ENCODE data around the gene CCDC88A.
"Not testable (repeated sequence)": the region's sequence is repeated elsewhere in the genome, so short reads cannot be mapped to it uniquely, and the experiment has no call there.

The CCDC88A gene

GRCh38 chr2:55442045-55442760 lies 22.5 kb upstream of the CCDC88A start:
- H3K4me1 ChIP-seq (ENCODE audit: control insufficient read depth, insufficient read depth, low read length), result not testable (repeated sequence)
- WGBS, 2 experiments, result 95% methylated on average over 27 to 29 of the region's 29 CpGs

GRCh38 chr2:55441280-55441892 lies 21.7 kb upstream of the CCDC88A start:
- H3K4me3 ChIP-seq (ENCODE audit: insufficient read depth, low read depth, low read length), result no peak overlapping the region

More at GRCh38 chr2:55442045-55442760, 22.5 kb upstream of the CCDC88A start:
- H3K27me3 ChIP-seq (ENCODE audit: control insufficient read depth, insufficient read depth, low read length, poor library complexity, severe bottlenecking); H3K9me3 ChIP-seq (ENCODE audit: control insufficient read depth, low read length); H3K4me3 ChIP-seq (ENCODE audit: insufficient read depth, low read depth, low read length); H3K27ac ChIP-seq (ENCODE audit: insufficient read depth, low read depth, low read length, poor library complexity, severe bottlenecking); H3K36me3 ChIP-seq (ENCODE audit: control insufficient read depth, insufficient read depth, low read length): not testable (repeated sequence)

GRCh38 chr2:55439101-55439397 lies 19.4 kb upstream of the CCDC88A start:
- H3K9me3 ChIP-seq (ENCODE audit: control insufficient read depth, low read length), result no peaks in the 10 kb centered on the region
- no peaks in the 10 kb centered on the region for H3K4me1 ChIP-seq (ENCODE audit: control insufficient read depth, insufficient read depth, low read length)
- no peaks in the 10 kb centered on the region for H3K27me3 ChIP-seq (ENCODE audit: control insufficient read depth, insufficient read depth, low read length, poor library complexity, severe bottlenecking)
- H3K36me3 ChIP-seq (ENCODE audit: control insufficient read depth, insufficient read depth, low read length), result no peaks in the 10 kb centered on the region
- H3K4me3 ChIP-seq (ENCODE audit: insufficient read depth, low read depth, low read length), result no peak overlapping the region
- H3K27ac ChIP-seq (ENCODE audit: insufficient read depth, low read depth, low read length, poor library complexity, severe bottlenecking), result no peak overlapping the region
- WGBS, 2 experiments, result 83 to 94% methylated on average over 1 of the region's 1 CpG

More at GRCh38 chr2:55441280-55441892, 21.7 kb upstream of the CCDC88A start:
- Histone ChIP-seq H3K27ac (ENCODE audit: insufficient read depth, low read depth, low read length, poor library complexity, severe bottlenecking) (no peak overlapping the region), H3K27me3 (ENCODE audit: control insufficient read depth, insufficient read depth, low read length, poor library complexity, severe bottlenecking) (no peaks in the 10 kb centered on the region), H3K36me3 (ENCODE audit: control insufficient read depth, insufficient read depth, low read length) (no peaks in the 10 kb centered on the region), H3K9me3 (ENCODE audit: control insufficient read depth, low read length) (no peaks in the 10 kb centered on the region), H3K4me1 (ENCODE audit: control insufficient read depth, insufficient read depth, low read length) (no peaks in the 10 kb centered on the region)
- WGBS, 2 experiments, result 93 to 97% methylated on average over 3 of the region's 4 CpGs

- Histone ChIP-seq H3K4me1 (ENCODE audit: control insufficient read depth, insufficient read depth, low read length) (no peaks in the 10 kb centered on the region), H3K36me3 (ENCODE audit: control insufficient read depth, insufficient read depth, low read length) (no peaks in the 10 kb centered on the region), H3K27ac (ENCODE audit: insufficient read depth, low read depth, low read length, poor library complexity, severe bottlenecking) (no peak overlapping the region), H3K9me3 (ENCODE audit: control insufficient read depth, low read length) (no peaks in the 10 kb centered on the region), H3K4me3 (ENCODE audit: insufficient read depth, low read depth, low read length) (no peak overlapping the region), H3K27me3 (ENCODE audit: control insufficient read depth, insufficient read depth, low read length, poor library complexity, severe bottlenecking) (no peaks in the 10 kb centered on the region)
- 91 to 92% methylated on average over 8 of the region's 8 CpGs for WGBS, 2 experiments
Measured at GRCh38 chr2:55438391-55439100, 18.9 kb upstream of the CCDC88A start.

GRCh38 chr2:55437515-55438390 lies 18.1 kb upstream of the CCDC88A start:
- Histone ChIP-seq H3K9me3 (ENCODE audit: control insufficient read depth, low read length) (no peaks in the 10 kb centered on the region), H3K27ac (ENCODE audit: insufficient read depth, low read depth, low read length, poor library complexity, severe bottlenecking) (no peak overlapping the region), H3K36me3 (ENCODE audit: control insufficient read depth, insufficient read depth, low read length) (no peaks in the 10 kb centered on the region), H3K4me3 (ENCODE audit: insufficient read depth, low read depth, low read length) (no peak overlapping the region), H3K4me1 (ENCODE audit: control insufficient read depth, insufficient read depth, low read length) (no peaks in the 10 kb centered on the region), H3K27me3 (ENCODE audit: control insufficient read depth, insufficient read depth, low read length, poor library complexity, severe bottlenecking) (no peaks in the 10 kb centered on the region)
- 93 to 94% methylated on average over 9 of the region's 9 CpGs for WGBS, 2 experiments

GRCh38 chr2:55431982-55432627 lies 12.4 kb upstream of the CCDC88A start:
- H3K9me3 ChIP-seq (ENCODE audit: control insufficient read depth, low read length), result no peaks in the 10 kb centered on the region
- no peaks in the 10 kb centered on the region for H3K4me1 ChIP-seq (ENCODE audit: control insufficient read depth, insufficient read depth, low read length)
- H3K36me3 ChIP-seq (ENCODE audit: control insufficient read depth, insufficient read depth, low read length), result no peaks in the 10 kb centered on the region
- WGBS, 2 experiments, result 80 to 100% methylated on average over 1 of the region's 3 CpGs
- H3K4me3 ChIP-seq (ENCODE audit: insufficient read depth, low read depth, low read length), result no peak overlapping the region
- no peak overlapping the region for H3K27ac ChIP-seq (ENCODE audit: insufficient read depth, low read depth, low read length, poor library complexity, severe bottlenecking)
- H3K27me3 ChIP-seq (ENCODE audit: control insufficient read depth, insufficient read depth, low read length, poor library complexity, severe bottlenecking), result no peaks in the 10 kb centered on the region

- no peaks in the 10 kb centered on the region for H3K36me3 ChIP-seq (ENCODE audit: control insufficient read depth, insufficient read depth, low read length)
- no peaks in the 10 kb centered on the region for H3K27me3 ChIP-seq (ENCODE audit: control insufficient read depth, insufficient read depth, low read length, poor library complexity, severe bottlenecking)
- no peaks in the 10 kb centered on the region for H3K4me1 ChIP-seq (ENCODE audit: control insufficient read depth, insufficient read depth, low read length)
- 93 to 94% methylated on average over 2 to 3 of the region's 3 CpGs for WGBS, 2 experiments
- no peak overlapping the region for H3K4me3 ChIP-seq (ENCODE audit: insufficient read depth, low read depth, low read length)
- no peak overlapping the region for H3K27ac ChIP-seq (ENCODE audit: insufficient read depth, low read depth, low read length, poor library complexity, severe bottlenecking)
- H3K9me3 ChIP-seq (ENCODE audit: control insufficient read depth, low read length), result no peaks in the 10 kb centered on the region
Measured at GRCh38 chr2:55430211-55430975, 10.7 kb upstream of the CCDC88A start.

GRCh38 chr2:55428258-55428657 lies 8.6 kb upstream of the CCDC88A start:
- Histone ChIP-seq H3K9me3 (ENCODE audit: control insufficient read depth, low read length) (no peaks in the 10 kb centered on the region), H3K36me3 (ENCODE audit: control insufficient read depth, insufficient read depth, low read length) (no peaks in the 10 kb centered on the region), H3K4me3 (ENCODE audit: insufficient read depth, low read depth, low read length) (no peak overlapping the region), H3K27ac (ENCODE audit: insufficient read depth, low read depth, low read length, poor library complexity, severe bottlenecking) (no peak overlapping the region), H3K4me1 (ENCODE audit: control insufficient read depth, insufficient read depth, low read length) (no peaks in the 10 kb centered on the region), H3K27me3 (ENCODE audit: control insufficient read depth, insufficient read depth, low read length, poor library complexity, severe bottlenecking) (no peaks in the 10 kb centered on the region)
- WGBS, 2 experiments, result 90 to 100% methylated on average over 3 of the region's 3 CpGs

- H3K4me1 ChIP-seq (ENCODE audit: control insufficient read depth, insufficient read depth, low read length), result no peaks in the 10 kb centered on the region
- H3K27me3 ChIP-seq (ENCODE audit: control insufficient read depth, insufficient read depth, low read length, poor library complexity, severe bottlenecking), result no peaks in the 10 kb centered on the region
- WGBS, 2 experiments, result 93 to 95% methylated on average over 3 of the region's 3 CpGs
- H3K36me3 ChIP-seq (ENCODE audit: control insufficient read depth, insufficient read depth, low read length), result no peaks in the 10 kb centered on the region
- no peak overlapping the region for H3K4me3 ChIP-seq (ENCODE audit: insufficient read depth, low read depth, low read length)
- H3K9me3 ChIP-seq (ENCODE audit: control insufficient read depth, low read length), result no peaks in the 10 kb centered on the region
- H3K27ac ChIP-seq (ENCODE audit: insufficient read depth, low read depth, low read length, poor library complexity, severe bottlenecking), result no peak overlapping the region
Measured at GRCh38 chr2:55425431-55425831, 5.8 kb upstream of the CCDC88A start.
